Stimulated activated CD8-positive, alpha-beta memory T cell treated with anti-CD3 and anti-CD28 coated beads, Interleukin-15, amount 100 ng/mL, for 24 hours (primary cell): ENCODE results near the gene SMLR1.
"Not testable (repeated sequence)": the region's sequence is repeated elsewhere in the genome, so short reads cannot be mapped to it uniquely, and the experiment has no call there.

ENCODE experiments used
- DNase-seq: peaks from one replicate; pipeline ENCODE4 v3.0.0-alpha.2; 2020; ENCODE audit warnings: low read depth

Gene SMLR1

GRCh38 chr6:130827247-130828149 is at the start of gene SMLR1:
SMLR1 (plus strand) TSS chr6:130827406; CDS start chr6:130827414, 8 bp downstream.
- DNase-seq = no peak

- no peak for DNase-seq
These were observed 48.1 kb upstream of the SMLR1 start for GRCh38 chr6:130778946-130779657.

- no peak for DNase-seq
These were observed 47.6 kb upstream of the SMLR1 start for GRCh38 chr6:130779658-130780033.

GRCh38 chr6:130780122-130780521 is 47.1 kb upstream of the SMLR1 start:
- no peak for DNase-seq

- no peak for DNase-seq
These were observed 45.6 kb upstream of the SMLR1 start for GRCh38 chr6:130781557-130781956.

- no peak for DNase-seq
These were observed 43.6 kb upstream of the SMLR1 start for GRCh38 chr6:130783416-130784107.

GRCh38 chr6:130787726-130788500 is 39.3 kb upstream of the SMLR1 start:
- DNase-seq = no peak

- no peak for DNase-seq
These were observed 38.3 kb upstream of the SMLR1 start for GRCh38 chr6:130788954-130789353.

- DNase-seq = no peak
These were observed 33.1 kb upstream of the SMLR1 start for GRCh38 chr6:130794010-130794697.

- no peak for DNase-seq
These were observed 32.5 kb upstream of the SMLR1 start for GRCh38 chr6:130794738-130795137.

GRCh38 chr6:130796313-130796905 is 30.8 kb upstream of the SMLR1 start:
- DNase-seq = no peak

- DNase-seq = no peak
These were observed 30.1 kb upstream of the SMLR1 start for GRCh38 chr6:130797061-130797460.

- not testable (repeated sequence) for DNase-seq
These were observed 25.8 kb upstream of the SMLR1 start for GRCh38 chr6:130801368-130801767.

GRCh38 chr6:130810307-130811030 is 16.7 kb upstream of the SMLR1 start:
- no peak for DNase-seq

- DNase-seq = no peak
These were observed 15.3 kb upstream of the SMLR1 start for GRCh38 chr6:130811932-130812331.

GRCh38 chr6:130814506-130814905 is 12.7 kb upstream of the SMLR1 start:
- no peak for DNase-seq

GRCh38 chr6:130815200-130816071 is 11.8 kb upstream of the SMLR1 start:
- no peak for DNase-seq

- no peak for DNase-seq
These were observed 4.5 kb upstream of the SMLR1 start for GRCh38 chr6:130822736-130823135.
